GM12874 (cell line): ENCODE measurements around the gene SPEG.

Experiments
- CTCF ChIP-seq: IDR thresholded peaks from 2 replicates; pipeline ENCODE4 v1.5.1; 2011; ENCODE audit warnings: low read depth, mild to moderate bottlenecking, control low read depth, low read length, moderate library complexity; ENCODE audit not compliant: insufficient read depth

Gene SPEG

GRCh38 chr2:219501849-219502248 is 67.2 kb downstream of the SPEG start:
- TF ChIP-seq CTCF = no peak

- no peak for TF ChIP-seq CTCF
Measured at GRCh38 chr2:219502618-219503017, 68.0 kb downstream of the SPEG start.

GRCh38 chr2:219505585-219505984 is 70.9 kb downstream of the SPEG start:
- no peak for TF ChIP-seq CTCF

GRCh38 chr2:219506153-219506801 is 71.6 kb downstream of the SPEG start:
- TF ChIP-seq CTCF = no peak

- TF ChIP-seq CTCF = no peak
Measured at GRCh38 chr2:219506802-219507526, 72.3 kb downstream of the SPEG start.

- TF ChIP-seq CTCF = no peak
Measured at GRCh38 chr2:219507581-219508443, 73.2 kb downstream of the SPEG start.

GRCh38 chr2:219508444-219508734 is 73.7 kb downstream of the SPEG start:
- TF ChIP-seq CTCF = no peak
